PFSK-1 (cell line): Measurements from ENCODE around the gene PTPRM.

ENCODE experiments used
- POLR2AphosphoS5 ChIP-seq: IDR thresholded peaks from 2 replicates; pipeline ENCODE4 v1.6.1; 2012; ENCODE audit warnings: low read depth, mild to moderate bottlenecking, control low read depth, low read length, moderate library complexity
- REST ChIP-seq, 2 experiments: IDR thresholded peaks; 2 replicates each; pipeline versions ENCODE4 v1.6.1 to v1.8.0; 2011 to 2012; ENCODE audit warnings: low read depth in 2 of 2, low read length in 2 of 2, control low read depth in 1 of 2, inconsistent platforms in 1 of 2, mild to moderate bottlenecking in 1 of 2, moderate library complexity in 1 of 2; ENCODE audit not compliant: insufficient read depth in 1 of 2
- SIN3A ChIP-seq: IDR thresholded peaks from 2 replicates; pipeline ENCODE4 v1.6.1; 2012; ENCODE audit warnings: mild to moderate bottlenecking, low read length, moderate library complexity, borderline replicate concordance; ENCODE audit not compliant: insufficient read depth
- TAF1 ChIP-seq: IDR thresholded peaks from 2 replicates; pipeline ENCODE4 v1.6.1; 2012; ENCODE audit warnings: low read length, control low read depth, borderline replicate concordance; ENCODE audit not compliant: insufficient read depth

DNA sequence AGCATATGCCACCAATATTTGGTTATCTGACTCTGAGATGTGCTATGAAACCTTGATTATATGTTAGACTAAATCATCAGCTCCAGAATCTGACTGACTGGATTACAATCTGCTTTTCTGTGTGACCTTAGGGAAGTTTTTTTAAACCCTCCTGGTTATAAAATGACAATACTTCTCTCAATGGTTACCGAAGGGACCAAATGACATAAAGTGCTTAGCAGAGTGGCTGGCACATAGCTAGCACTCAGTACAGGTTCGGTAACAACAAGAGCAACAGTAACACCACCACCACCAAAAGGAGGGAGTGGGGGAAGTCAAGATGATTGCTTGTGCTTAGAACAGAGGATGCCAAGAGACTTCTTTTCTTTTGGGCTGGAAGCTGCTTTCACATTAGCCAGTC, 306.2 kb downstream of the PTPRM start:
- TF ChIP-seq REST (IDR thresholded peaks at IDR 0.05; ENCODE audit: insufficient read depth in 1 of 2, low read depth in 2 of 2, low read length in 2 of 2) (no peak), POLR2AphosphoS5 (no peak), SIN3A (no peak), TAF1 (no peak)
